Measurements from ENCODE around the gene CD70.
"Not testable (repeated sequence)": the region's sequence is repeated elsewhere in the genome, so short reads cannot be mapped to it uniquely, and the experiment has no call there.

Gene CD70

DNA sequence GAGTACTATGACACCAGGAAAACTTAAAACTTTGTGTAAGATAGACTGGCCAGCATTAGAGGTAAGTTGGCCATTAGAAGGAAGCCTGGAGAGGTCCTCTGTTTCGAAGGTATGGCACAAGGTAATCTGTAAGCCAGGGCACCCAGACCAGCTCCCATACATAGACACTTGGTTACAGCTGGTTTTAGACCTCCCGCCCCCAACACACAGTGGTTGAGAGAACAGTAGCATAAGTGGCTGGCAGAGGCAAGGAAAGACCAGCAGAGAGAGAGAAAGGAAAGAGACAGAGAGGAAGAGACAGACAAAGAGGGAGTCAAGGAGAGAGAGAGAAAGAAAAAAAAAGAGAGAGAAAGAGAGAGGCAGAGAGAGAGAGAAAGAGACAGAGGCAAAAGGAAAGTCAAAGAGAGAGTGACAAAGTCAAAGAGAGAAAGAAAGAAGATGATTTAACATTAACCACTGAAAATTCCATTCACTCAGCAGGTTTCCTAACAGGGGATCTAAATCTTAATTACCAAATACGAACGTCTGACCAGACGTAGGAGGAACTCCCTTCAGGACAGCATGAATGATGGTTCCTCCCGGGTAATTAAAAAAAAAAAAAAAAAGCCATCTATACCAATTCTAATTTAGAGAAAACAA is 7.4 kb upstream of the CD70 start:
- not testable (repeated sequence) for DNase-seq (ENCODE audit: low read depth in 1 of 2, low spot score in 1 of 2)

DNA sequence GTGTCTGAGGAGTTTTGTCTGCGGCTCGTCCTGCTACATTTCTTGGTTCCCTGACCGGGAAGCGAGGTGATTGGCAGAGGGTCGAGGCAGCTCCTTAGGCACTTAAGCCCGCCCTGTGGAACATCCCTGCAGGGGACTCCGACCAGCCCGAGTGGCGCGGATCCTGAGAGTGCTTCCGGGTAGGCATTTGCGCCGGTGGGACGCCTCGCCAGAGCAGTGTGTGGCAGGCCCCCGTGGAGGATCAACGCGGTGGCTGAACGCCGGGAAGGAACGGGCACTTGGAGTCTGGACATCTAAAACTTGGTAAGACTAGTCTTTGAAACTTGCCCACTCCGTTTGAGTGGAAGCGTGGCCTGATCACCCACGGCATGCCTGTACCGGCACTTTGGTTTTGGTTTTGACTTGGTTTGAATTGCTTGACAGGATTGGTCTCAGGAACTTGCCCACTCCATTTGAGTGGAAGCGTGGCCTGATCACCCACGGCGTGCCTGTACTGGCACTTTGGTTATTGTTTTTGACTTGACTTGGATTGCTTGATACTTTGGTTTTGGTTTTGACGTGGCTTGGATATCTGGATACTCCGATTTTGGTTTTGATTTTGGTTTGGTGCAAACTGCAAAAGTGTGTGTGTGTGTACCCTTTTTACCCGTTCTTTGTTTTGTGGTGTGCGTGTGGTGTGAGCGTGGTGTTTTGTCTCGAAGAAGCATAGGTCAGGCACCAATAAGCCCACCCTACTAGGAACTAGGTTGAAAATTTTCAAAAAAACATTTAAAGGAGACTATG is 6.7 kb upstream of the CD70 start:
- DNase-seq (ENCODE audit: low read depth in 1 of 2, low spot score in 1 of 2) = not testable (repeated sequence)

DNA sequence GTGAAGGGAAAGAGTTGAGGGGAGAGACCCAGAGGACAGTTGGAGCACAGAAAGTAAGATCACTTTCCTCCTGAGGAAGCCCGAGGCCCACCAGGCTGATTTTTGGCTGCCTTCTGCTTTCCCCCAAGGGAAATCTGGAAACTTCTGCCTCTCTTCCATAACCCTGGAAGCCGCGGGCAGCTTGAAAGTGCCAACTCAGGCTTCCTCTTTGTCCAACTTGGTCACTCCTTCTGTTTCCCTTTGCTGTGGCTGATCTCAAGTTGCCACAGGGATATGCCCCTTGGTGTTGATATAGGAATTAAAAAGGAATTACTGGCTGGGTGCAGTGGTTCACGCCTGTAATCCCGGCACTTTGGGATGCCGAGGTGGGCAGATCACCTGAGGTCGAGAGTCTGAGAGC is 5.7 kb upstream of the CD70 start:
- no peak for DNase-seq (ENCODE audit: low read depth in 1 of 2, low spot score in 1 of 2)

DNA sequence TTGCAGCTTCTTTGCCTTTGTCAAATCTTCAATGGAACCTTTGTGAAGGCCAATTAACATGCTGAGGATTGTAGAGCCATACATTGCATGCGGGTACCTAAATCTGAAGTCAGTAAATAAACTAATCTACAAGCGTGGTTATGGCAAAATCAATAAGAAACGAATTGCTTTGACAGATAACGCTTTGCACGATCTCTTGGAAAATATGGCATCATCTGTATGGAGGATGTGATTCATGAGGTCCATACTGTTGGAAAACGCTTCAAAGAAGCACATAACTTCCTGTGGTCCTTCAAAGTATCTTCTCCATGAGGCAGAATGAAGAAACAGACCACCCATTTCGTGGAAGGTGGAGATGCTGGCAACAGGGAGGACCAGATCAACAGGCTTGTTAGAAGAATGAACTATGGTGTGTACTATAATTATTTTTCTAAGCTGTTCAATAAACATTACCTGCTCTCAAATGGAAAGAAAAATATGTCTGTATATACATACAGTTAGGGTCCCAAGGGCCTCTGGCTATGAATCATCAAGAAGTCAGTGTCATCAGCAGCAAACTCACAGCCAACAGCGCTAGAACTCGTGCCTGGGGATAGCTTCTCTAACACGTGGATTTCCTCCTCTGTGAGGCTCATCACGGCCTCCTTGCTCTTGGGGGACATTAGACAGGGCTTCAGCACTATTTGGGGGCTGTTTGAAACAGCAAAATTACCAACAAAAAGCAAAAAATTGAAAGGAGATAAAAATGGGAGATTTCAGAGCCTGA is 2.9 kb upstream of the CD70 start:
- DNase-seq (ENCODE audit: low read depth in 1 of 2, low spot score in 1 of 2) = no peak

DNA sequence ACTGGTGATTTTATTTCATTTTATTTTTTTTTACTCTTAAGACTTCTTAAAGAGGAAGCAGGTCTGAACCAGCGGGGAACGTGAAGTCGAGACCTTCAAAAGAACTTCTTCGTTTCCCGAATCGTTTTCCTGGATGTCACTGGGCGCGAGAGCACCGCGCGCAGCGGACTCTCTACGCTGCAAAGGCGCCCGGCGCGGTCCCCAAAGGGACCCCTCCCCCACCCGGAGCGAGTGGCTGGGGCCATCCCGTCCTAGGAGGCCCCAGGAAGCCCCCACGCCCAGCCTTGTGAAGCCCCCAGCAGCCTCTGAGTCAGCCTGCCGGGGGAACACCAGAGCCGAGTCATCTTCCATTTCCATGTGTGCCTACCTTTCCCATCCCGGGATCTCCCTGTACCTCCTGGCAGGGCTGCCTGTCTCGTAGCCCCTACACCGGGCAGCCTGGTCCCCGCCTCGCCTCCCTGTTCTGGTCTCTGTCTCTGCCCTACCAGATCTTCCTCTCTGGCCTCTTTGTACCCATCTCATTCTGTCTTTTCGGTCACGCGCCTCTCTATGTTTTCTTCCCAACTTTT is 608 bp downstream of the CD70 start:
- no peak for DNase-seq (ENCODE audit: low read depth in 1 of 2, low spot score in 1 of 2)

DNA sequence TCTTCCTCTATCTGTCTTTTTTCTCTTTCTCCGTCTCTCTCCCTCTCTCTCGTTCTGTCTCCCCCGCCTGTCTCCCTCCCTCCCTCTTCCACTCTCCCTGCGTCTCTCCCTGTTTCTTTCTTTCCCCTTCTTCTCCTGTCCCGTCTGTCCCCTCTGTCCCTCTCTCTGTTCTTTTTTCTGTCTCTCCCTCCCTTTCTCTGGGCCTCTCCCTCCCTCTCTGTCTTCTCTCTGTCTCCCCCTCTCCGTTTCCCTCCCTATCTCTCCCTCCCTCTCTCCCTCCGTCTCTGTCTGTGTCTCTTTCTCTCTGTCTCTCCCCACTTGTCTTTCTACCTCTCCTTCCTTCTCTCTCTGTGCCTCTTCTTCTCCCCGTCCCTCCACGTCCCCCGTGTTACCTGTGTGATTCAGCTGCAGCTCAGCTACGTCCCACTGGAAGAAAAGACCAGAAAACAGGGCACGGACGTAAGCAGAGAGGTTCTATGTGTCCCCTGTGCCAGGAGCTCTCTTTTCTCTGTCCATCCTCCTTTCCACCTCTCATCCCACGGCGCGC is 1.2 kb downstream of the CD70 start:
- DNase-seq (ENCODE audit: low read depth in 1 of 2, low spot score in 1 of 2) = no peak

DNA sequence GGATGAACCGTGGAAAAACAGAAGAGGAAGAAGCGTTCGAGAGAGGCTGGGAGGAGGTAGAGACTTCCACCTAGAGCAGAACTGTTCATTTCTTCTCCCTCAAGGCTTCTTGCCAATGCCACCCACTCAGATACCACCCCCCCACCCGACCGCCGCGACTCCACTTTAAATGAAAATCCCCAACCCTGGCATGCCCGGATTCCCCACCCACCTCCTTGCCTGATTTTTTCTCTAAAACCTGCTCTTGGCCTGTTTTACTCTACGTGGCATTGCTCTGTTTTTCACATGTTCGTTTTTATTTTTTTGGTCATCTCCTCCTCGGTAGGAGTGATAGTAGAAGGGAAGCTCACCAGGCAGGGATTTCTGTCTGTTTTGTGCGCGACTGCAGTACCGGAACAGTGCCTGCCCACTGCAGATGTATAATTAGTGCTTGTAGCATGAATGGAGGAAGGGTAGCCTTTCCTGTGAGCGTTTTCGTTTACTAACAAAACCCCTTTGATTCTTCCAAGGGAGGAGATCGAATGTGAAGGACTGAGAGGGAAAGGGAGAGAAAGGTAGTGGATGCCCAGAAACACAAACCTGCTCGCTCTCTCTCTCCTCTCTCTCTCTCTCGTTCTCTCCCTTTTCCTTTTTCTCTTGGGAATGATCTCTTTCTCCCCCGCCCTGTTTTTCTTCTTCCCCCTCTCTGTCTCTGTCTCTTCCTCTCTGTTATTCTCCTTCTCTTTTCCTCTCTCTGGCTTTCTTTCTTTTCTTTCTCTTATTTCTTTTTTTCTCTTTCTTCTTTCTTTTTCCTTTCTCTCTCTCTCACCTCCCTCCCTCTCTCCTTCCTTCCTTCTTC is 2.2 kb downstream of the CD70 start:
- DNase-seq (ENCODE audit: low read depth in 1 of 2, low spot score in 1 of 2) = no peak

DNA sequence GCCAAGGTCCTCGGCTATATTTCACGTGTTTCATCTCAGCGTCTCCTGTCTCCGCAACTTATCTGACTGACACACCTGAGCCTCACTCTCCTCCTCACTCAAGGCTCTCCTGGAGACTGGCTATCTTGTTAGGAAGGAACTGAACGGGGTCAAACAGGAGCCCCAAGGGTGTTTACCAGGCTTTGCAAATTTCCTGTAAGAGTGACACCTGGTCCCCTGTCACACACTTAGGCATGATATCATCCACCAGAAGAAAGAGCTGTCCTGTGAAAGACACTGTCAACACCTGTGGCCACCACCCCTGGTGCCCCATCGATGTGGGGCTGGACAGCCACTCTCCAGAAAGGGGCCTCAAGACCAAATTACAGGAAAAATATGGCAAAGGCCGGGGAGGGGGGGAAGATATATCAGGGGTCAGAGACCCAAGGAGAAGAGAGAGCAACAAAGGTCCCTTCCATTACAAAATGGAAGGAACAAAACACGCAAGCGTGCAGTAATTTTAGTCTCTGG is 2.9 kb downstream of the CD70 start:
- DNase-seq (ENCODE audit: low read depth in 1 of 2, low spot score in 1 of 2) = no peak

DNA sequence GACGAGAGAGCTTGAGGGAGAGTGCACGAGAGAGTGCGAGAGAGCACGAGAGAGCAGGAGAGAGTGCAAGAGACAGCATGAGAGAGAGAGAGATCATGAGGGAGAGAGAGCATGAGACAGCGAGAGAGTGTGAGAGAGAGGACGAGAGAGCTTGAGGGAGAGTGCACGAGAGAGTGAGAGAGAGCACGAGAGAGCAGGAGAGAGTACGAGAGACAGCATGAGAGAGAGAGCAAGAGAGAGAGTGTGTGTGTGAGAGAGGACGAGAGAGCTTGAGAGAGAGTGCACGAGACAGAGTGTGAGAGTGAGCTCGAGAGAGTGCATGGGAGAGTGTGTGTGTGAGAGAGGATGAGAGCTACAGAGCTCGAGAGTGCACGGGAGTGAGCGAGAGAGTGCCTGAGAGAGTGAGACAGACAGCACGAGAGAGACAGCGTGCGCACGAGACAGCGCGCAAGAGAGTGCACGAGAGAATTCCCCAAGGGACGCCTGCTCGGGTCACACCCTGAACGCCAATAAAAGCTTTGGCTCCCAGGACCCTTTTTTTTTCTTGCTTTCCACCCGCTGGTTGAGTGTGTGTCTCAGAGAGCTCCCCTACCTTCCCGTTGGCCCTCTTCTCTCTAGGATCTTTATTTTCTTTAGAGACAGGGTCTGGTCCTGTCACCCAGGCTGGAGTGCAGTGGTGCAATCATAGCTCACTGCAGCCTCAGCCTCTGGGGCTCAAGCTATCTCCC is 3.7 kb downstream of the CD70 start:
- no peak for DNase-seq (ENCODE audit: low read depth in 1 of 2, low spot score in 1 of 2)

DNA sequence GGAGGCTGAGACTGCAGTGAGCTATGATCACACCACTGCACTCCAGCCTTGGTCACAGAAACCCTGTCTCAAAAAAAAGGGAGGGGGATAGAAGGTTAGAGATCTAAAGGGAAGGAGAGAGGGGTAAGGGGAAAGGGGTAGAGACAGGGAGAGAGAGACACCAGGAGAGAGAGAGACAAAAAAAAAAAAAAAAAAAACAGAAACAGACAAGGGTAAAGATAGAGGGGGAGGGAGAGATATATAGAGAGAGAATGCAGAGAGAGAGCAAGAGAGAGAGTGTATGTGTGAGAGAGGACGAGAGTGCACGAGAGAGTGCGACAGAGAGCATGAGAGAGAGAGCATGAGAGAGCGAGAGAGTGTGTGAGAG is 4.2 kb downstream of the CD70 start:
- no peak for DNase-seq (ENCODE audit: low read depth in 1 of 2, low spot score in 1 of 2)

DNA sequence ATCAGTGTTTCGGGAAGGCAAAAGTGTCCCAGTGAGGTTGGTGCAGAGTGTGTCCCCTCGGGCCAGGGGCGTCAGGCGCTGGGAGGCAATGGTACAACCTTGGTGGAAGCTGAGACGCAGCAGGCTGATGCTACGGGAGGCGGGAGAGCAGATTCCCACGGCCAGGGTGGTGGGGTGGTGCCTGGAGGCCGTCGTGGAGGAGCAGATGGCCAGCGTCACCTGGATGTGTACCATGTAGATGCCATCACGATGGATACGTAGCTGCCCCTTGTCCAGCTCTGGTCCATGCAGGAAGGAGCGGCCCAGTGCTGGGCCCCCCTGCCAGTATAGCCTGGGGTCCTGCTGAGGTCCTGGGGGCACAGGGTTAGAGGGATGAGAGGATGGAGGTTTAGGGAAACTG is 4.9 kb downstream of the CD70 start:
- no peak for DNase-seq (ENCODE audit: low read depth in 1 of 2, low spot score in 1 of 2)

DNA sequence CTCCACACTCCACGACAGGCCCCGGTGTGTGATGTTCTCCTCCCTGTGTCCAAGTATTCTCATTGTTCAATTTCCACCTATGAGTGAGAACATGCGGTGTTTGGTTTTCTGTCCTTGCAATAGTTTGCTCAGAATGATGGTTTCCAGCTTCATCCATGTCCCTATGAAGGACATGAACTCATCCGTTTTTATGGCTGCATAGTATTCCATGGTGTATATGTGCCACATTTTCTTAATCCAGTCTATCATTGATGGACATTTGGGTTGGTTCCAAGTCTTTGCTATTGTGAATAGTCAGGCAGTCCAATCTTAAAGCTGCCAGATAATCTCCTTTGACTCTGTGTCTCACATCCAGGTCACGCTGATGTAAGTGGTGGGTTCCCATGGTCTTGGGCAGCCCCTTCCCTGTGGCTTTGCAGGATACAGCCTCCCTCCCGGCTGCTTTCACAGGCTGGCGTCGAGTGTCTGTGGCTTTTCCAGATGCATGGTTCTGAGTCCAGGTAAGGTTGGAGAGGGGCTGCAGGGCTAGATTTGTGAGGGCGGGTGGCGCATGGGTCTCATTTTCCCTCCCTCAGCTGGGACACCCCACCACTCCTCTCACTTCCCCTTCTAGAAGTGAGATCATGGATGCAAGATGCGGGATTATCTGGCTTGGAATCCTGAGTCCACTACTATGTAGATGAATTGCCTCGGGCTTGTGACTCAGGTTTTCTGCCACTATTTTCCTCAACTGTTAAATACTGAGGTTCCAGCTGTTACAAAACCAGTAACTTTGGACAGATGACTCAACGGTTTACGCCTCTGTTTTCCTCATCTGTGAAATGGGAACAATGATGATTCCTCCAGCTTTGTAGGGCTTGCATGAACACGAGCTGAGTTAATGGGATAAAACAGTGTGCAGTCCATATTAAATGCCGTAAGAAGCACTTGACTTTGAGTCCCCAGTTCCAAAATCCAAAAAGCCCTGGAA is 8.2 kb downstream of the CD70 start:
- DNase-seq (ENCODE audit: low read depth in 1 of 2, low spot score in 1 of 2) = not testable (repeated sequence)

DNA sequence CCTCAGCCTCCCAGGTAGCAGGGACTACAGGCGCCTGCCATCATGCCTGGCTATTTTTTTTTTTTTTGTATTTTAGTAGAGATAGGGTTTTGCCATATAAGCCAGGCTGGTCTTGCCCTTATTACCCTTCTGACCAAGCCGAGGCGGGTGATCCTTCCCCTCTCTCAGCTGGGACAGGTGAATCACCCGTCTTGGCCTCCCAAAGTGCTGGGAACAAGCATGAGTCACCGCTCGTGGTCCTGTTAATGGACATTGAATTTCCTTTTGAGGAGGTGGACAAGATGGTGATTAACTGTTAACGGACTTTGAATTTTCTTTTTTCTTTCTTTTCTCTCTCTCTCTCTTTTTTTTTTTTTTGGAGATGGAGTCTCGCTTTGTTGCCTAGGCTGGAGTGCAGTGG is 10.6 kb downstream of the CD70 start:
- no peak for DNase-seq (ENCODE audit: low read depth in 1 of 2, low spot score in 1 of 2)

DNA sequence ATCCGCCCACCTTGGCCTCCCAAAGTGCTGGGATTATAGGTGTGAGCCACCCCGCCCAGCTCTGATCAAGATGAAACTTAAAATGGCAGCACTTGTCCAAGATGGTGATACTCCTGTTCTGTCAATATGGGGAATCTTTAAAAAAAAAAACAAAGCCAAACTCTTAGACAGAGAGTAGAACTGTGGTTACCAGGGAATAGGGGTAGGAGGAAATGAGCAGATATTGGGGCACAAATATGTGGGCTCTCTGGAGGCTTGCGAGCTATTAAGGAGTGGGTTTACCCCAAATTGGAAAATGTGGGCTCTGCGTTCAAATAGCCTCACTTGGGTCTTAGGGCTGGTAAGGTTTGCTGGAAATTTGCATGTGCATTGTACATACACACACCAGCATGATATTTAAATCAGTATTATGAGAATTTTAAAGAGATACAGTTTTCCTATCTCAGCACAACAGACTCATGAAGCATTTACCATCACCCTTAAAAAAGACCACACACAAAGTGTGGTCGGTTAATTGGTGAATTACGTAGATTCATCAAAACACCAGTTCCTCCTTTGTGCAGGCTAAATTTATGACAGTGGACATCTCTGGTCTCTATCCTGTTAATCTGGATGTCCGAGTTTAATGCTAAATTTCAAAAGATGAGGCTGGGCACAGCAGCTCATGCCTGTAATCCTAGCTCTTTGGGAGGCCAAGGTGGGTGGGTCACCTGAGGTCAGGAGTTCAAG is 11.3 kb downstream of the CD70 start:
- no peak for DNase-seq (ENCODE audit: low read depth in 1 of 2, low spot score in 1 of 2)

DNA sequence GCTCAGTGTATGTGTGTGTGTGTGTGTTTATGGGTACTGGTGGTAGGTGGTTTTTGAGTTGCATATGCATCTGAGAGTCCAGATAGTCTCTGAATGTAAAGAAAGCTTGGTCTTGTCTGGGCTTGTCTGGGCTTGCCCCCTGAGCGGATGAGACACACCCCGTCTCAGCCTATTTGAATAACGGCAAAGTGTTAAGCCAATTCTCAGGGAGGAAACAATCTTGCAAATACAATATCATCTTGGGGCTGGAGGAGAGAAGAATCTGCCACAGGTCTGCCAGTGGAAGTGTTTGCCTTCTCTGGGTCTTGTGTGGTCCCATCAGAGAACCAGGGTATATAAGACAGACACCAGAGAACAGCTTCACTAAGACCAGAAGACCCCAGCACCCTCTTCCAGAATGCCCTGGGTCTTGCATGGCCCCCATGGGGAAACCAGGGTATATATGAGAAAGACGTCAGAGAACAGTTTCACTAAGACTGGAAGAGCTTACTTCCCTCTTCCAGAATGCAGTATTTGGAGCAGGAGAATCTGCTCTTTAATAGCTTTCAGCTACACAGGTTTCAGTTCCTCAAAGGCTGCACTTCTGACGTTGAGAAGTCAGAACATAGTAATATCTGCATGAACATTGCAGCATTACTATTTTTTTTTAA is 13.3 kb downstream of the CD70 start:
- DNase-seq (ENCODE audit: low read depth in 1 of 2, low spot score in 1 of 2) = no peak

DNA sequence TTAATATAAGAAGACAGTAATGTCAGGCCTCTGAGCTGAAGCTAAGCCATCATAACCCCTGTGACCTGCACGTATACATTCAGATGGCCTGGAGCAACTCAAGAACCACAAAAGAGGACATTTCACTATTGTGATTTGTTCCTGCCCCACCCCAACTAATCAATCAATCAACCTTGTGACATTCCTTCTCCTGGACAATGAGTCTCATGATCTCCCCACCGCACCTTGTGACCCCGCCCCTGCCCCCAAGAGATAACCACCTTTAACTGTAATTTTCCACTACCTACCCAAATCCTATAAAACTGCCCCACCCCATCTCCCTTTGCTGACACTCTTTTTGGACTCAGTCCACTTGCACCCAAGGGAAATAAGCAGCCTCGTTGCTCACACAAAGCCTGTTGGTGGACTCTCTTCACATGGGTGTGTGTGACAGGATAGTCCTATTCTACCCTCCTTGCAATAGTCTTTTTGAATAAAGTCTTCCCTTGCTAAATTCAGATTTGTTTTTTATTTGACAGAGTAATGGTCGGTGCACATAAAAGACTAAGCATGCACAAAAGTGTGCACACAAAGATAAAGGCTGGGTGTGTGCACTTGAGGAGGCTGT is 14.0 kb downstream of the CD70 start:
- DNase-seq (ENCODE audit: low read depth in 1 of 2, low spot score in 1 of 2) = no peak

DNA sequence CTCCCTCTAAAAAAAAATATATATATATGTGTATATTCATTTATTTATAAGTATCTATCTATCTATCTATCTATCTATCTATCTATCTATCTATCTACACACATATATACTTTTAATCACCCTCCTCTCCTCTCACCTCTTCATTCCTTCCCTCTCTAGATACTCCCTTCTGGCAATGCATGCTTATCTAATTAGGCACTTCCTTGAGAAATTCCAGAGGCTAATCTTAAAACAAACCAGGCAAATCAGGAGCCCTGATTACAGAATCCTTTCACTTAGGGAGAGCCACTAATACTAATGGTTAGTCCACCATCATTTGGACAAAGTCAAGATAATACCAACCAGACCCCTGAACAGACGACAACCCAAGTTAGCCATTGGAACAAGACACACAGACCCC is 17.6 kb downstream of the CD70 start:
- no peak for DNase-seq (ENCODE audit: low read depth in 1 of 2, low spot score in 1 of 2)
